Naive thymus-derived CD8-positive, alpha-beta T cell (primary cell): ENCODE results near the gene TARM1. TPM values are rescaled to one million over a fixed set of nuclear protein-coding genes. Genes with fewer than 3 reads are reported as not detected.
"Not testable (repeated sequence)": the region's sequence is repeated elsewhere in the genome, so short reads cannot be mapped to it uniquely, and the experiment has no call there.

Experiments used
- ATAC-seq, 2 donors: fragments of 150-1000 bp; cut with Tn5 transposase in 1 of 2; sonication (Bioruptor Pico), chemical (Tn5 transposase) in 1 of 2; 1 replicate in 1 of 2; 2 replicates in 1 of 2; pipeline ENCODE4 v1.10.0; 2021; ENCODE audit warnings: mild to moderate bottlenecking in 2 of 2, moderate library complexity in 2 of 2
- POLR2A ChIA-PET: fragments of 350-600 bp; sonication (Branson Sonifier 250); formaldehyde crosslinking; loops from one replicate; lab custom pipeline; 2021; ENCODE audit warnings: antibody characterized with exemption; lab: Charles Lee
- DNase-seq, 10 donors: peaks; one replicate each; pipeline versions ENCODE4 v3.0.0 to v3.0.0-alpha.2; 2020 to 2022
- H3K27ac Mint-ChIP-seq, 10 donors: one replicate each; pipeline ENCODE4 v1.8.0; 2020 to 2022; ENCODE audit warnings: mild to moderate bottlenecking in 10 of 10, mixed read lengths in 10 of 10, moderate library complexity in 4 of 10, inconsistent platforms in 1 of 10
- H3K27me3 Mint-ChIP-seq, 5 donors: one replicate each; pipeline ENCODE4 v1.8.0; 2021 to 2022; ENCODE audit warnings: mixed read lengths in 5 of 5
- H3K36me3 Mint-ChIP-seq, 3 donors: one replicate each; pipeline ENCODE4 v1.8.0; 2020 to 2022; ENCODE audit warnings: mixed read lengths in 3 of 3, mild to moderate bottlenecking in 2 of 3, inconsistent platforms in 1 of 3
- H3K4me1 Mint-ChIP-seq, 4 donors: one replicate each; pipeline ENCODE4 v1.8.0; 2021 to 2022; ENCODE audit warnings: mixed read lengths in 4 of 4
- H3K4me3 Mint-ChIP-seq, 10 donors: one replicate each; pipeline ENCODE4 v1.8.0; 2020 to 2022; ENCODE audit warnings: mild to moderate bottlenecking in 10 of 10, mixed read lengths in 10 of 10, moderate library complexity in 6 of 10, inconsistent platforms in 1 of 10
- H3K9me3 Mint-ChIP-seq, 9 donors: one replicate each; pipeline ENCODE4 v1.8.0; 2020 to 2022; ENCODE audit warnings: mixed read lengths in 9 of 9, mild to moderate bottlenecking in 3 of 9, inconsistent platforms in 1 of 9, moderate library complexity in 1 of 9
- polyA plus RNA-seq, 3 donors: library from polyadenylated mRNA; unstranded; fragments of 300-500 nt; fragmentation: Illumina TruSeq; gene quantifications; one replicate each; pipeline ENCODE4 v1.2.3, GENCODE V29; 2021
- total RNA-seq, 8 experiments: library from RNA in 2 of 8; stranded (reverse) in 2 of 8; gene quantifications; one replicate each; pipeline ENCODE4 v1.2.3 and lab custom pipeline; 2021 to 2026

TARM1 gene
- total and polyA plus RNA-seq, 5 experiments from 2014 or later = not detected

DNA sequence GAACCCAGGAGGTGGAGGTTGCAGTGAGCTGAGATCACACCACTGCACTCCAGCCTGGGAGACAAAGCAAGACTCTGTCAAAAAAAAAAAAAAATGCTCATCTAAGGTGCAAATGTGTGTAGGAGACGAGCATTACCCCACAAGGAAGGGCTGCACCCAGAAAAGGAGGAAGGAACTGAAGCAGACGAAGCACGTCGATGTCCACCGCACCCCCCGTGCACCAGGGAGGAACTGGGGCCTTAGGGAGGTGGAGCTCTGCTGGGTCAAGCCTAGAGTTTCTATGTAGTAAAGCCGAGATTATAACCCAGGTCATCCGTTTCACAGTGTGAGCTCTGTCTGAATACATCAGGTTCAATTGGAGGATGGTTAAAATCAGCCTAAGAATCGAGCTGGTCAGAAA, 18.5 kb downstream of the TARM1 start:
- H3K9me3 Mint-ChIP-seq = peaks cover 0 to 4% (median 0%) of the 10 kb centered on the region in 9 donors
- ATAC-seq (no peak), DNase-seq (no peak)
- no peaks in the 10 kb centered on the region for H3K4me1 Mint-ChIP-seq
- H3K4me3 Mint-ChIP-seq = no peak overlapping the region
- H3K27me3 Mint-ChIP-seq = peaks cover 10 to 56% (median 19%) of the 10 kb centered on the region in 5 donors
- POLR2A ChIA-PET = no interaction called here
- no peaks in the 10 kb centered on the region for H3K36me3 Mint-ChIP-seq
- H3K27ac Mint-ChIP-seq = peak overlapping the region in 1 of 10 donors; percentile 82

DNA sequence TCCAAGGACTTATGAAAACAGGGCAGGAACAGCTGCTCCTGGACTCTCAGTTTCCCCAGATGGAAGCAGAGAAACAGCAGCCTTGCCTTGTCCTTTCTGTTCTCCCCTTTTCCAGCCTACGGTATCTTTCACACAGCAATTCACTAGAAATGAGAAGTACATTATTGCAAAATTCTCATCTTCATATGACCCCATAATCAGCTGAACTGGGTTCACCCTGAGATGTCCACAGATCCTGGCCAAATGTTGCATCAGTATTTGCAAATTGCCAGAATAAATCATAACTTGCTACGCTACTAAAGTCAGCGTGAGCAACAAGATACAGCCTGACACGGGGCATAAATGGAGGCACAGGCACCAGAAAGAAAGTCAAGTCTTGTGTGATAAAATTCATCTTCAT, 33.5 kb downstream of the TARM1 start:
- Mint-ChIP-seq H3K27me3 (peaks cover 23 to 47% (median 26%) of the 10 kb centered on the region in 5 donors), H3K27ac (no peak overlapping the region), H3K36me3 (peaks cover 0 to 8% (median 0%) of the 10 kb centered on the region in 3 donors), H3K9me3 (peaks cover 0 to 15% (median 5%) of the 10 kb centered on the region in 9 donors), H3K4me1 (no peaks in the 10 kb centered on the region), H3K4me3 (no peak overlapping the region)
- ATAC-seq (no peak), DNase-seq (no peak)
- POLR2A ChIA-PET = no interaction called here

DNA sequence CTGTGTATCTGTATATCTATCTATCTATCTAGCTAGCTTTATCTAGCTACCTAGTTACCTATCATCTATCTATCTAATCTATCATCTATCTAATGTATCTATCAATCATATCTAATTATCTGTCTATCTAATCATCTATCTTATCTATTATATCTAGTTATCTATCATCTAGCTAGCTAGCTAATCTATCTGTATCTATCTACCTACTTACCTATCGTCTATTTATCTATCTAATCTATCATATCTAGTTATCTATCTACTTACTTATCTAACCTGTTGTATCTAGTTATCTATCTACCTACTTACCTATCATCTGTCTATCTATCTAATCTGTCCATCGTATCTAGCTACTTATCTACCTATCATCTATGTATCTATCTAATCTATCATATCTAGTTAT, 35.4 kb downstream of the TARM1 start:
- DNase-seq (no peak), ATAC-seq (no peak)
- H3K27me3 Mint-ChIP-seq = peaks cover 24 to 51% (median 32%) of the 10 kb centered on the region in 5 donors
- H3K4me1 Mint-ChIP-seq = no peaks in the 10 kb centered on the region
- H3K4me3 Mint-ChIP-seq = no peak overlapping the region
- H3K9me3 Mint-ChIP-seq = peaks cover 0 to 15% (median 5%) of the 10 kb centered on the region in 9 donors
- no peak overlapping the region for H3K27ac Mint-ChIP-seq
- peaks cover 0 to 4% (median 0%) of the 10 kb centered on the region in 3 donors for H3K36me3 Mint-ChIP-seq
- POLR2A ChIA-PET = no interaction called here

DNA sequence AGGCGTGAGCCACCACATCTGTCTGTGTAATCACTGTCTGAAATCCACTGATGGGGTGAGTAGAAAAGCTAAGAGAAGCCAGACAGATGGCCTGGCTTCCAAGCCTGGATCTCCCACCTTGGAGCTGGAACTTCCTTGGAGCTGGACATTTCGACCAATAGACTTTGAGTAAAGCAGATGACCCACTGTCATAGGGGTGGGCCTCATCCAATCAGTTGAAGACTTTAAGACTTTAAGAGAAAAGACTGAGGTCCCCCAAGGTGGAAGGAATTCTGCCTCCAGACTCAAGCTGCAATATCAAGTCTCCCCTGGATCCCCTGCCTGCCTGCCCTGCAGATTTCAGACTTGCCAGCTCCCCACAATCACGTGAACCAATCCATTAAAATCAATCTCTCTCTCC, 38.2 kb downstream of the TARM1 start:
- Mint-ChIP-seq H3K27ac (no peak overlapping the region), H3K9me3 (peaks cover 0 to 5% (median 0%) of the 10 kb centered on the region in 9 donors), H3K4me3 (no peak overlapping the region), H3K36me3 (no peaks in the 10 kb centered on the region), H3K4me1 (no peaks in the 10 kb centered on the region), H3K27me3 (peaks cover 15 to 53% (median 32%) of the 10 kb centered on the region in 5 donors)
- DNase-seq = no peak
- no peak for ATAC-seq
- POLR2A ChIA-PET = no interaction called here

DNA sequence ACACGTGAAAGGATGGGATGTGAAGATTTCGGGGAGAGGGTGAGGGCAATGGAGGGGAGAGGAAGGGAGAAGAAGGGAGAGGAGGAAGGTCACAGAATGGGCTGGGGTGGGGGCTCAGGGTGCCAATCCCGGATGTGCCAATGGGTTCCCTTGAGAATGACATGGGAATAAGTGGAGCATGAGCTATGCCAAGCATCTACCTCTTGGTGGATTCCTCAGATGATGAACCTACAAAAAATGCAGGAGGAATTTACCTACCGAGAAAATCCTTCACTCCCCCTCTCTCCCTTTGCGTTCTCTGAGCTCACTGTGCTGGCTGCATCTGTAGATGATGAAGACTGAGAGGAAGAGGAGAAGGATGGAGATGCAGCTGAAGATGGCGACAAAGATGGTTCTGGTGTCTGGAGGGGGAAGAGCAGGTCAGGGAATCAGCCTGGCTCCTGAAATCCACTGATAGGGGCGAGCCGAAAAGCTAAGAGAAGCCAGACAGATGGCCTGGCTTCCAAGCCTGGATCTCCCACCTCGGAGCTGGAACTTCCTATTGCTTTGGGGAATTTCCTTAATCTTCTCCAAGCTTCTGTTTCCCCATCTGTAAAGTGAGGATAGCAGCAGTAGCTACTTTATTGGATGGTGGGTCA, 39.1 kb downstream of the TARM1 start:
- Mint-ChIP-seq H3K4me3 (no peak overlapping the region), H3K4me1 (no peaks in the 10 kb centered on the region), H3K9me3 (peaks cover 0 to 5% (median 0%) of the 10 kb centered on the region in 9 donors), H3K27ac (no peak overlapping the region), H3K36me3 (no peaks in the 10 kb centered on the region), H3K27me3 (peaks cover 15 to 50% (median 32%) of the 10 kb centered on the region in 5 donors)
- DNase-seq (no peak), ATAC-seq (no peak)
- POLR2A ChIA-PET = no interaction called here

DNA sequence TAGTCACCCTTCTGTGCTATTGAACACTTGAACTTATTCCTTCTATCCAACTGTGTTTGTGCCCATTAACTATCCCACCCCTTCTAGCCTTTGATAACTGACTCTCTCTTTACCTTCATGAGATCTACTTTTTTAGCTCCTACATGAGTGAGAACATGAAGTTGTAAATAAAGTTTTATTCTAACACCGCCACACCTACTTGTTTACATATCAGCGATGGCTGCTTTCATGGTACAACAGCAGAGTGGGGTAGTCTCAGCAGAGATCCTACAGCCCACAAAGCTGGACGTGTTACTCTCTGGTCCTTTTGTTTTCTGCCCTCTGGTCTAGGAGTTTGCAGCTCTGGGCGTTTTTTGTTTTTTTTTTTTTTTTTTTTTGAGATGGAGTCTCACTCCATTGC, 41.2 kb downstream of the TARM1 start:
- Mint-ChIP-seq H3K4me3 (no peak overlapping the region), H3K4me1 (no peaks in the 10 kb centered on the region), H3K27ac (no peak overlapping the region), H3K9me3 (peaks cover 0 to 3% (median 0%) of the 10 kb centered on the region in 9 donors), H3K36me3 (no peaks in the 10 kb centered on the region), H3K27me3 (peaks cover 7 to 35% (median 19%) of the 10 kb centered on the region in 5 donors)
- DNase-seq (no peak), ATAC-seq (no peak)
- POLR2A ChIA-PET = no interaction called here

DNA sequence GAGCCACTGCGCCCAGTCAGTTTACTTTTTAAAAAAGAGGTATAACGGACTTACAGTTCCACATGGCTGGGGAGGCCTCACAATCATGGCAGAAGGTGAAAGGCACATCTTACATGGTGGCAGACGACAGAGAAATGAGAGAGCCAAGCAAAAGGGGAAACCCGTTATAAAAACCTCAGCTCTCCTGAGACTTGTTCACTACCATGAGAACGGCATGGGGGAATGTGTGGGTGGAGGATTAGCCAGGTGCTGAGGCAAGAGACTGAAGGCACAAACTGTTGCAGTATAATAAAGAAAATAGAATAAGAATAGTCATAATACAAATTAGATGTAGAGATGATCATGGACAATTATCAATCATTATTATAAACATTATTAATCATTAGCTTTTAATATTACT, 44.6 kb downstream of the TARM1 start:
- H3K27ac Mint-ChIP-seq, H3K9me3 Mint-ChIP-seq, DNase-seq, H3K36me3 Mint-ChIP-seq, POLR2A ChIA-PET, H3K4me3 Mint-ChIP-seq, ATAC-seq, H3K4me1 Mint-ChIP-seq: not testable (repeated sequence)
- peaks cover 5 to 26% (median 22%) of the 10 kb centered on the region in 5 donors for H3K27me3 Mint-ChIP-seq

DNA sequence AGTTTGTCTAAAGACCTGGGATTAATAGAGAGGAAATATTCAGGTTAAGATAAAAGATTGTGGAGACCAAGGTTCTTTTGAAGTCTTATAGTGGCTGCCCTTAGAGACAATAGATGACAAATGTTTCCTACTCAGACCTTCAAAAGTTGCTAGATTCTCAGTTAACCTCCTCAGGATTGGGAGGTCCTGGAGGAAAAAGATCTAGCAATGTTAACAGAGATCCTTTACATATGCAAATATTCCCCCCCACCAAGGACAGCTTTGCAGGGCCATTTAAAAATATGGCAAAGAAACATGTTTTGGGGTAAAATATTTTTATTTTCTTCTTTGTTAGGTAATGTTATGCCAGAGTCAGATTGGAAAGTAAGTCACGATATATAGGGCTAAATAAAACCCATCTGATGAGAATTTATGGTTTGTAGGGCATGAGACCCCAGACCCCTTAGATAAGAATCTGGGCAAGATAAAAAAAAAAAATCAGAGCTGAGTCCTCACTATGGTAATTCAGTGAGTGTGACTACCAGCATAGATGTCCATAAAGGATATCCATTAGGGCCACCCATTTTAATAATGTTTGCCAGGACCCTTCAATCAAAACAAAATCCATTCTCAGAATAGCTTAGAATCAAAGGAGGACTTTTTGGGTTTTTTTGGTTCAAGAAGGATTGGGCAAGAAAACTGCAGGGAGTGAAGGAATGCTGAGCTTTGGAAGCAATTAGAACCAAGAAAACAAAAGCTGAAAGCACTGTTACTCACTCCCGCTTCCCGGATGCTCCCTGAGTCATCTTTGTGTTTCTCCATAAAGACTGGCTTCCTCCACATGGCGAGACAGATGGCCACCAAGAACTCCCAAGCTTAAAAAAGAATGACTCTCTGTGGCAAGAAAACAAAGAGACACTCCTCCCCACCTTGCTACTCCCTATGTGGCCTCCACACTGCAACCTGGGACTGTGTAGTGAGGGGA, 45.7 kb downstream of the TARM1 start:
- Mint-ChIP-seq H3K4me3 (no peak overlapping the region), H3K36me3 (no peaks in the 10 kb centered on the region), H3K27ac (no peak overlapping the region), H3K4me1 (peaks cover 0 to 6% (median under 1%) of the 10 kb centered on the region in 4 donors), H3K9me3 (peaks cover 0 to 3% (median 0%) of the 10 kb centered on the region in 9 donors), H3K27me3 (peaks cover 13 to 30% (median 28%) of the 10 kb centered on the region in 5 donors)
- POLR2A ChIA-PET = no interaction called here
- DNase-seq = no peak
- ATAC-seq = no peak

DNA sequence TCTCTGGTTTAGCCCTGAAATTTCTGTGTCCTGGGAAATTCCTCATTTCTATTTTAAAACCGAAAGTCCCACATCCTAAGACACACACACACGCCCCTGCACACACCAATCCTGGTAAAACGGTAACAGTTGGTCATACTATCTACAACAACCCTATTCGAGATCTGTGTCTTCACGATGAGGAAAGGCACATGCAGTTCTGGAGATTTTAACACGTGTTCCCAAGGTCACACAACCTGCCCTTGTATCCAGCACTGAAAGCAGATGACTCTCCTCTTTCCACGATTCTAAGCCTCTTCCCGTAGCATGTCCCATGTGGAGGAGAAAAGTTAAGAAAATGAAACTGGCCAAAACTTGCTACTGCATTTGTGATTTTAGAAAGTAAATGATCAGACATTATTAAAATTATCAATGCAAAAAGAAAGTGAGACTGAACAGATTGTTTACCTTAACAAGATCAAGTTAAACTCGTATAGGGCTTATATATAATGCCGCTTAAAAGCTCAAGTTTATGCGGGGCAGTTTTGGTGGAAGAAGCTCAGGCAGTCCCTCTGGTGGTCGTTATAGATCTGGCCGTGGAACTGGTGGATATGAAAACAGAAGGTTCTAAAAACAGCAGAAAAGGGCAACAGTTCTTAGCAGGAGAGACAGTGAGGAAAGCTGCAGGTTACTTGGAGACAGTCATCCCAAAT, 50.1 kb downstream of the TARM1 start:
- POLR2A ChIA-PET = no interaction called here
- Mint-ChIP-seq H3K4me1 (peaks cover 0 to 6% (median 2%) of the 10 kb centered on the region in 4 donors), H3K27me3 (peaks cover 17 to 57% (median 31%) of the 10 kb centered on the region in 5 donors), H3K4me3 (no peak overlapping the region), H3K9me3 (no peaks in the 10 kb centered on the region), H3K36me3 (no peaks in the 10 kb centered on the region), H3K27ac (no peak overlapping the region)
- ATAC-seq (no peak), DNase-seq (no peak)

DNA sequence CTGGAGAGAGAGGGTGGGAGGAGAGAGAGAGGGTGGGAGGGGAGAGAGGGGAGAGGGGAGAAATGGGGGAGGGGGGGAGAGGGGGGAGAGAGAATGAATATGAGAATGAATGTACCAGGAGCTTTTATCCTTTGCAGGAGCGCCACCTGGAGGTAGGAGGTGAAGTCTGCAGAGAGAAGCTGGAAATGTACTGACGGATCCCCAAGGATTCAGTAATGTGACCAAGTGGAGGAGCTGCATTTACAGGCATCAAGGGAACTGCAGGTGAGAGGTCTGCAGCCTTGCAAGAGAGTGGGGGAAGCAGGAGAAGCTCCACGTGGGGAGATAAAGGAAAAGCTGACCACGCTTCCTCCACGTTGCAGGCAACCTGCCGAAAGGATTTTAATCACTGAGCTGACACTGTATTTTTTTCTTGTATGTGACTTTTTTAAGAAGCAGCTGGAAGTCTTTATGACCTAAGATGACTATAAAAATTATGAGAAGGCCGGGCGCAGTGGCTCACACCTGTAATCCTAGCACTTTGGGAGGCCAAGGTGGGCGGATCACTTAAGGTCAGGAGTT, 51.2 kb downstream of the TARM1 start:
- ATAC-seq (no peak), DNase-seq (peak; percentile 17 to 70 (median 40))
- no peaks in the 10 kb centered on the region for H3K9me3 Mint-ChIP-seq
- H3K4me3 Mint-ChIP-seq = no peak overlapping the region
- H3K27me3 Mint-ChIP-seq = peaks cover 18 to 59% (median 27%) of the 10 kb centered on the region in 5 donors
- peaks cover 0 to 6% (median 2%) of the 10 kb centered on the region in 4 donors for H3K4me1 Mint-ChIP-seq
- no peaks in the 10 kb centered on the region for H3K36me3 Mint-ChIP-seq
- POLR2A ChIA-PET = no interaction called here
- no peak overlapping the region for H3K27ac Mint-ChIP-seq

DNA sequence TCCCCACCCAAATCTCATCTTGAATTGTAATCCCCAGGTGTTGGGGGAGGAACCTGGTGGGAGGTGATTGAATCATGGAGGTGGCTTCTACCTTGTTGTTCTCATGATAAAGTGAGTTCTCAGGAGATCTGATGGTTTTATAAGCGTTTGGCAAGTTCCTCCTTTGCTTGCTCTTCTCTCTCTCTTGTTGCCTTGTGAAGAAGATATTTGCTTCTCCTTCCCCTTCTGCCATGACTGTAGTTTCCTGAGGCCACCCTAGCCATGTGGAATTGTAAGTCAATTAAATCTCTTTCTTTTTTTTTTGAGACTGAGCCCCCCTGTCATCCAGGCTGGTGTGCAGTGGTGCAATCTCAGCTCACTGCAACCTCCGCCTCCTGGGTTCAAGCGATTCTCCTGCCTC, 51.9 kb downstream of the TARM1 start:
- ATAC-seq = no peak
- H3K36me3 Mint-ChIP-seq = no peaks in the 10 kb centered on the region
- POLR2A ChIA-PET = interaction anchor here (0.6 kb wide), 2 partner anchors 14 to 44 kb away, joined by 3 to 4 read pairs; no protein-coding TSS in a partner anchor
- H3K4me3 Mint-ChIP-seq = no peak overlapping the region
- peak overlapping the region in 1 of 10 donors; percentile 8 for H3K27ac Mint-ChIP-seq
- no peak for DNase-seq
- H3K9me3 Mint-ChIP-seq = no peaks in the 10 kb centered on the region
- peaks cover 18 to 63% (median 27%) of the 10 kb centered on the region in 5 donors for H3K27me3 Mint-ChIP-seq
- H3K4me1 Mint-ChIP-seq = peaks cover 0 to 7% (median 2%) of the 10 kb centered on the region in 4 donors

DNA sequence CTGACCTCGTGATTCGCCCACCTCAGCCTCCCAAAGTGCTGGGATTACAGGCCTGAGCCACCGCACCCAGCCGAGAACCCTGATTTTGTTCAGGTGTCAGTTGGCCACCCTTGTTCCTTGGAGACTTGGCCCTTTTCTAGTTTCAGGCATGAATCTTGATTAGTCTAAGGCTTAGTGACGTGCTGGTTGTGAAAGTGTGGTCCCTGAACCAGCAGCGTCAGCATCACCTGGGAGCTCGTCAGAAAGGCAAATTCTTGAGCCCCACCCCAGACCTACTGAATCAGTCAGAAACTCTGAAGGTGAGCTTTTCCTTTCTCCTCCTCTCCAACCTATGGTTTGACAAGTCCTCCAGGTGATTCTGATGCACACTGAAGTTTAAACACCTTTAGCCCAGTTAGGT, 54.5 kb downstream of the TARM1 start:
- POLR2A ChIA-PET = no interaction called here
- Mint-ChIP-seq H3K4me3 (no peak overlapping the region), H3K9me3 (no peaks in the 10 kb centered on the region), H3K27me3 (peaks cover 20 to 75% (median 34%) of the 10 kb centered on the region in 5 donors), H3K27ac (no peak overlapping the region), H3K4me1 (peaks cover 3 to 11% (median 4%) of the 10 kb centered on the region in 4 donors), H3K36me3 (no peaks in the 10 kb centered on the region)
- DNase-seq (no peak), ATAC-seq (no peak)
